ENCODE measurements around the gene APOE.
A peak's percentile ranks its signal among the peaks of the same experiment; 100 is the strongest.
"Not testable (repeated sequence)": the region's sequence is repeated elsewhere in the genome, so short reads cannot be mapped to it uniquely, and the experiment has no call there.

APOE gene

DNA sequence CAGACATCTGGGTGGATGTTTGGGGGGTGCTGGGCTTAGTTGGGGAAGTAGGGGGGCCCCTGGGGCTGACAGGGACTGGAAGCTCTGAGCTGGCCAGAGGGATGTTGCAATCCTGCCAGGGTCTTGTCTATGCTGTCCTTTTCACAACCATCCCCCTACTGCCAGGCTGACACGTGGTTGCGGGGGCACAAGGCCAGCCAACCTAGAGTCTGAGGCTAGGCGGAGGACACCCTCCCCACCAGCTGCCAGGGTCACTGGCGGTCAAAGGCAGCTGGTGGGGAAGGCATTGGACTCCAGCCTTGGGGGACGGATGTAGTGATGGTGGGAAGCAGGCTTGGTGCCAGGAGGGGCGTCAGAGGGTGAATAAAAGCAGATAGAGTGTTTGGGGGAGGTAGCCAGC is 7.3 kb downstream of the APOE start:
- Histone ChIP-seq H3F3A (ENCODE audit: insufficient read depth, low read length) (no peaks in the 10 kb centered on the region), H3K4me1 (ENCODE audit: insufficient read depth, low read length, severe bottlenecking) (peaks cover 6% of the 10 kb centered on the region), H3K9ac (ENCODE audit: low read length) (no peak overlapping the region), H3K9me3 (ENCODE audit: low read length) (no peaks in the 10 kb centered on the region), H3K36me3 (ENCODE audit: insufficient read depth, low read length) (no peaks in the 10 kb centered on the region), H2AFZ (ENCODE audit: low read length) (no peak overlapping the region), H3K27me3 (ENCODE audit: insufficient read depth, low read length) (no peaks in the 10 kb centered on the region; the same call in 1 of the 2 replicates), H3K4me2 (ENCODE audit: low read length) (no peak overlapping the region), H3K4me3 (ENCODE audit: low read depth, low read length, poor library complexity, severe bottlenecking) (no peak overlapping the region), H3K27ac (ENCODE audit: low read depth, low read length, poor library complexity, severe bottlenecking) (no peak overlapping the region), H3K79me2 (ENCODE audit: insufficient read depth, low read length) (no peaks in the 10 kb centered on the region), H4K20me1 (ENCODE audit: insufficient read depth, low read length) (no peaks in the 10 kb centered on the region), H3K9me2 (ENCODE audit: low read depth, low read length) (no peaks in the 10 kb centered on the region)
- TF ChIP-seq, protein P1, sequence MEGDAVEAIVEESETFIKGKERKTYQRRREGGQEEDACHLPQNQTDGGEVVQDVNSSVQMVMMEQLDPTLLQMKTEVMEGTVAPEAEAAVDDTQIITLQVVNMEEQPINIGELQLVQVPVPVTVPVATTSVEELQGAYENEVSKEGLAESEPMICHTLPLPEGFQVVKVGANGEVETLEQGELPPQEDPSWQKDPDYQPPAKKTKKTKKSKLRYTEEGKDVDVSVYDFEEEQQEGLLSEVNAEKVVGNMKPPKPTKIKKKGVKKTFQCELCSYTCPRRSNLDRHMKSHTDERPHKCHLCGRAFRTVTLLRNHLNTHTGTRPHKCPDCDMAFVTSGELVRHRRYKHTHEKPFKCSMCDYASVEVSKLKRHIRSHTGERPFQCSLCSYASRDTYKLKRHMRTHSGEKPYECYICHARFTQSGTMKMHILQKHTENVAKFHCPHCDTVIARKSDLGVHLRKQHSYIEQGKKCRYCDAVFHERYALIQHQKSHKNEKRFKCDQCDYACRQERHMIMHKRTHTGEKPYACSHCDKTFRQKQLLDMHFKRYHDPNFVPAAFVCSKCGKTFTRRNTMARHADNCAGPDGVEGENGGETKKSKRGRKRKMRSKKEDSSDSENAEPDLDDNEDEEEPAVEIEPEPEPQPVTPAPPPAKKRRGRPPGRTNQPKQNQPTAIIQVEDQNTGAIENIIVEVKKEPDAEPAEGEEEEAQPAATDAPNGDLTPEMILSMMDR (IDR thresholded peaks at IDR 0.05; ENCODE audit: low read length): no peak
- TF ChIP-seq EZH2 (IDR thresholded peaks at IDR 0.05; ENCODE audit: borderline replicate concordance, low read length): no peak

- H3K4me2 ChIP-seq (ENCODE audit: low read length); H3K27ac ChIP-seq (ENCODE audit: low read depth, low read length, poor library complexity, severe bottlenecking); H3K4me1 ChIP-seq (ENCODE audit: insufficient read depth, low read length, severe bottlenecking); H3K9me2 ChIP-seq (ENCODE audit: low read depth, low read length); H2AFZ ChIP-seq (ENCODE audit: low read length); H3K27me3 ChIP-seq (ENCODE audit: insufficient read depth, low read length); H3K9ac ChIP-seq (ENCODE audit: low read length); H3K4me3 ChIP-seq (ENCODE audit: low read depth, low read length, poor library complexity, severe bottlenecking); H3K79me2 ChIP-seq (ENCODE audit: insufficient read depth, low read length); H3F3A ChIP-seq (ENCODE audit: insufficient read depth, low read length); H4K20me1 ChIP-seq (ENCODE audit: insufficient read depth, low read length); H3K9me3 ChIP-seq (ENCODE audit: low read length); H3K36me3 ChIP-seq (ENCODE audit: insufficient read depth, low read length): not testable (repeated sequence)
Measured at GRCh38 chr19:44913512-44914432, 8.2 kb downstream of the APOE start.

GRCh38 chr19:44914433-44915206 is 9.0 kb downstream of the APOE start, which contains the start of gene APOC1:
TSS of gene APOC1 (plus strand) at chr19:44914608. CDS start at chr19:44914892, 284 bp downstream.
- H3K9me2 ChIP-seq (ENCODE audit: low read depth, low read length); H4K20me1 ChIP-seq (ENCODE audit: insufficient read depth, low read length); H3K27me3 ChIP-seq (ENCODE audit: insufficient read depth, low read length); H3K27ac ChIP-seq (ENCODE audit: low read depth, low read length, poor library complexity, severe bottlenecking); H3K36me3 ChIP-seq (ENCODE audit: insufficient read depth, low read length); H3K9ac ChIP-seq (ENCODE audit: low read length); H2AFZ ChIP-seq (ENCODE audit: low read length); H3K9me3 ChIP-seq (ENCODE audit: low read length); H3K79me2 ChIP-seq (ENCODE audit: insufficient read depth, low read length); H3K4me3 ChIP-seq (ENCODE audit: low read depth, low read length, poor library complexity, severe bottlenecking); H3F3A ChIP-seq (ENCODE audit: insufficient read depth, low read length); H3K4me1 ChIP-seq (ENCODE audit: insufficient read depth, low read length, severe bottlenecking): not testable (repeated sequence)
- peak within 1 kb of the TSS; percentile 20 for H3K4me2 ChIP-seq (ENCODE audit: low read length)

DNA sequence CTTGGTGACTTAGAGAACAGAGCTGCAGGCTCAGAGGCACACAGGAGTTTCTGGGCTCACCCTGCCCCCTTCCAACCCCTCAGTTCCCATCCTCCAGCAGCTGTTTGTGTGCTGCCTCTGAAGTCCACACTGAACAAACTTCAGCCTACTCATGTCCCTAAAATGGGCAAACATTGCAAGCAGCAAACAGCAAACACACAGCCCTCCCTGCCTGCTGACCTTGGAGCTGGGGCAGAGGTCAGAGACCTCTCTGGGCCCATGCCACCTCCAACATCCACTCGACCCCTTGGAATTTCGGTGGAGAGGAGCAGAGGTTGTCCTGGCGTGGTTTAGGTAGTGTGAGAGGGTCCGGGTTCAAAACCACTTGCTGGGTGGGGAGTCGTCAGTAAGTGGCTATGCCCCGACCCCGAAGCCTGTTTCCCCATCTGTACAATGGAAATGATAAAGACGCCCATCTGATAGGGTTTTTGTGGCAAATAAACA is 18.7 kb downstream of the APOE start:
- TF ChIP-seq, protein P1 (IDR thresholded peaks at IDR 0.05; ENCODE audit: low read length): no peak
- TF ChIP-seq EZH2 (IDR thresholded peaks at IDR 0.05; ENCODE audit: borderline replicate concordance, low read length): no peak
- Histone ChIP-seq H3K36me3 (ENCODE audit: insufficient read depth, low read length) (no peaks in the 10 kb centered on the region; the same call in 1 of the 2 replicates), H3K9me3 (ENCODE audit: low read length) (no peaks in the 10 kb centered on the region), H3K9me2 (ENCODE audit: low read depth, low read length) (no peaks in the 10 kb centered on the region), H3F3A (ENCODE audit: insufficient read depth, low read length) (no peaks in the 10 kb centered on the region), H3K27ac (ENCODE audit: low read depth, low read length, poor library complexity, severe bottlenecking) (no peak overlapping the region), H3K4me2 (ENCODE audit: low read length) (no peak overlapping the region), H3K27me3 (ENCODE audit: insufficient read depth, low read length) (peaks cover 3% of the 10 kb centered on the region; the same call in 1 of the 2 replicates), H3K79me2 (ENCODE audit: insufficient read depth, low read length) (no peaks in the 10 kb centered on the region), H4K20me1 (ENCODE audit: insufficient read depth, low read length) (no peaks in the 10 kb centered on the region), H3K4me1 (ENCODE audit: insufficient read depth, low read length, severe bottlenecking) (no peaks in the 10 kb centered on the region), H3K4me3 (ENCODE audit: low read depth, low read length, poor library complexity, severe bottlenecking) (no peak overlapping the region), H3K9ac (ENCODE audit: low read length) (no peak overlapping the region), H2AFZ (ENCODE audit: low read length) (no peak overlapping the region)
